ENCODE results near the gene MTHFD1L.
"Not testable (repeated sequence)": the region's sequence is repeated elsewhere in the genome, so short reads cannot be mapped to it uniquely, and the experiment has no call there.

MTHFD1L gene

DNA sequence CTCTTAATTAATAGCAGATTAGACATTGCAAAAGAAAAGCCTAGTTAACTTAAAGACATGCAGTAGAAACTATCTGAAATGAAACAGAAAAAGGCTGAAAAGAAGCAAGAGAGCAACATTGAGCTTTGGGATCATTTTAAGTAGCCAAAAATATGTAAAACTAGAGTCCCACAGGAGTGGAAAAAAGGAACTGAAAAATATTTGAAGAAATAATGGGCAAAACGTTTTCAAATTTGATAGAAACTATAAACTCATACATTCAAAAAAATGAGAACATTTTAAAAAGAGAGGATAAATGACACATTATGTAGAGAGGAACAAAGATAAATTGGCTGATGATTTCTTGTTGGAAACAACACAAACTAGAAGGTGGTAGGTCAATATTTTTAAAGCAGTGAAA, 208.2 kb downstream of the MTHFD1L start:
- DNase-seq = no peak

GRCh38 chr6:151075005-151075404, 209.5 kb downstream of the MTHFD1L start:
- DNase-seq = no peak

DNA sequence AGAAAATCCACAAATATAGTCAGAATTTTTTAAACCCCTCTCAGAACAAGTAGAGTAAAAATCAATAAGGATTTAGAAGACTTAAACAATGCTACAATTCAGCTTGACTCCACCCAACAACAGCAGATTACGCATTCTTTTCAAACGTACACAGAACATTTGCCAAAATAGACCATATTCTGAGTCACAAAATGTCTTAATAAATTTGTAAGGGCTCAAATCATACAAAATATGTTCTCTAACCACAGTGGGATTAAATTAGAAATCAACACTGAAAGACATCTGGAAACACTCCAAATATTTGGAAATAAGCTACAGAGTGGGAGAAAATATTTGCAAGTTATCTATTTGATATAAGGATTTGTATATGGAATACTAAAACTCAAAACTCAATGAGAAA, 210.0 kb downstream of the MTHFD1L start:
- DNase-seq = no peak

DNA sequence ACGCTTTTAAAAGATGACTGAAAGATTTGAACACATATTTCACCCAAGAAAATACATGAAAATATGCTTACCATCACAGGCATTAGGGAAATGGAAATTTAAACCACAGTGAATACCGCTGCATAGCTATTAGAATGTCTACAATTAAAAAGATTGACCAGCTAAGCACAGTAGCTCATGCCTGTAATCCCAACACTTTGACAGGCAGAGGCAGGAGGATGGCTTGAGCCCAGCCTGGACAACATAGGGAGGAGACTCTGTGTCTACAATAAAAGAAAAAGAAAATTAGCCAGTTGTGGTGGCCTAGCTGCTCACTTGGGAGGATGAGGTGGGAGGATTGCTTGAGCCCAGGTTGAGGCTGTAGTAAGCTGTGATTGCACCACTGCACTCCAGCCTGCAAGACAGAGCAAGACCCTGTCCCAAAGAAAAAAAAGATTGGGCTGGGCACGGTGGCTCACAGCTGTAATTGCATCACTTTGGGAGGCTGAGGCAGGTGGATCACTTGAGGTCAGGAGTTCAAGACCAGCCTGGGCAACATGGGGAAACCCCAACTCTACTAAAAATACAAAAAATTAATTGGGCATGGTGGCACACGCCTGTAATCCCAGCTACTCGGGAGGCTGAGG, 210.5 kb downstream of the MTHFD1L start:
- DNase-seq = no peak

DNA sequence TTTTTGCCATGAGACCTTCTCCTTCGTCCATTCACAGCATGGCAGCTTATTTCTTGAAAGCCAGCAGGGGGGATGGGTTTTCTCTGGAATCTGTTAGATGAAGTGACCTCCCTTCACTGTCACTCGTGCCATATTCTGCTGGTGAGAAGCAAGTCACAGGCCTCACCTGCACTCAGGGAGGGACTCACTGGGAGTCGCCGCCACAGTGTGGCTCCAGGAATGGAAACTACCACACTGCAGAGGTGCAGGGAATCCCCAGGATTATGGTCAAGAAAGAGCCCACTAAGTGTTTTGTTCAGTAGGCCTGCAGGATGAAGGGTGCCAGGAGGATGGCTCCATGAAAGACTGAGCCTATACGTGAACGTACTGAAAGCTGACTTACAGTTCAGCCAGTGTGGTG, 213.2 kb downstream of the MTHFD1L start:
- no peak for DNase-seq

- DNase-seq = no peak
Observed at GRCh38 chr6:151081656-151082055, 216.2 kb downstream of the MTHFD1L start.

GRCh38 chr6:151082079-151082478, 216.6 kb downstream of the MTHFD1L start:
- DNase-seq = no peak

DNA sequence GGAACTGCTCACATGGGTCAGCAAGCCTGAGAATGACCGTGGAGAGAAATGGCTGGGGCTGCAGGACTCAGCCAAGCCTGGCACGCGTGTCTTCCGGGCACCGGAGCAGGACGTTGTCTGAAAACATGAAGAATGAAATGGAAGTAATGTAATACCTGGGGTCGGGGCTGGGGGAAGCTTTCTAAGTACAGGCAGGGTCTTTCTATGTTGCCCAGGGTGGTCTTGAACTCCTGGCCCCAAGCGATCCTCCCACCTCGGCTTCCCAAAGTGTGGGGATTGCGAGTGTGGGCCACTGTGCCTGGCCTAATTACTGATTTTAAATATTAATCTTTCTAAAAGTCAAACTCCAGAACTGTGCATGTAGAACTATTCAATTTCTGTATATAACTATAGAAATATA, 218.8 kb downstream of the MTHFD1L start:
- no peak for DNase-seq

- not testable (repeated sequence) for DNase-seq
Observed at GRCh38 chr6:151087055-151087454, 221.6 kb downstream of the MTHFD1L start.

- DNase-seq = no peak
Observed at GRCh38 chr6:151087861-151088598, 222.5 kb downstream of the MTHFD1L start.

DNA sequence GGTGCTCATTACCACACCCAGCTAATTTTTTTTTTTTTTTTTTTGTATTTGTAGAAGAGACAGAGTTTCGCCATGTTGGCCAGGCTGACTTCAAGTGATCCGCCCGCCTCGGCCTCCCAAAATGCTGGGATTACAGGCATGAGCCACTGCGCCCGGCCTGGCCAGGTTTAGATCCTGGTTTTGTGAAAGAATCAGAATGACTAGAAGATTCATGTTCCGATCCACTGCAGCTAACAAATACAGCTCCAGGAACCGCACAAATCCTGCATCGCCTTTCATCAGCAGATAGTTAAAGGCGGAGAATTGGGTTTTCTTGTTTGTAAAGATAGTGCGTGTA, 223.1 kb downstream of the MTHFD1L start:
- DNase-seq = no peak

DNA sequence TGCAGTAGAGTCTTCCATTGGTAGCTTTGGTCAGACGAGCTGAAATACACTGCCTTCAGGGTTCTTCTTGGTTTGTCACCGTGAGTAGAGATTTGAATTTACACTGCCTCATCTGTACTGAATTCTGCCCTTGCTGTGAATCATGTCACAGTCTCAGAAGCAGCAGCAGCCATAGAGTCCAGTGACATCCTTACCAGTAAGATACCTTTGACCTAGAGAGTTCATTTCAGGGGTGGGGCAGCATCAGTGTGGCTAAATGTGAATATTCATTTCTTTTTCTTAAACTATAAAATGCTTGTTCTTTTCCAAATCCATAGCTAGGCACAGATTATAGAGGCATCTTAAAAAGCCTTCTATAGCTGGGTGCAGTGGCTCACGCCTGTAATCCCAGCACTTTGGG, 223.5 kb downstream of the MTHFD1L start:
- no peak for DNase-seq

GRCh38 chr6:151089978-151090377, 224.5 kb downstream of the MTHFD1L start:
- DNase-seq = no peak

DNA sequence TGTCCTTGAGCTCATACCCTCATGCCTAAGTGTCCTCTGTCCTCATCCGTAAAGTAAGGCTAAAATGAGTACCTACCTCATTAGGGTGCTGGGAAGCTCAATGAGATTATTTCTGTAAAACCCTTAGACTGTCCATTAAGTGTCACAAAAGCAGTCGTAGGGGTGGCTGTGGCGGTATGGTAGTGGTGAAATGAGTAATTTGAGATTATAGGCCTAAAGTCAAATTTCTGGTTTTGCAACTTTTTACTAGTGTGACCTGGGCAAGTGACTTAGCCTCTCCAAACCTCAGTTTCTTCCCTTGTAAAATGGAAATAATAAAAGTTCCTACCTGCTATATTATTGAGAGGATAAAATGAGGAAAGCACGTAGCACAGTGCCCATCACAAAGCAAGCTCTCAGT, 226.1 kb downstream of the MTHFD1L start:
- DNase-seq = no peak

DNA sequence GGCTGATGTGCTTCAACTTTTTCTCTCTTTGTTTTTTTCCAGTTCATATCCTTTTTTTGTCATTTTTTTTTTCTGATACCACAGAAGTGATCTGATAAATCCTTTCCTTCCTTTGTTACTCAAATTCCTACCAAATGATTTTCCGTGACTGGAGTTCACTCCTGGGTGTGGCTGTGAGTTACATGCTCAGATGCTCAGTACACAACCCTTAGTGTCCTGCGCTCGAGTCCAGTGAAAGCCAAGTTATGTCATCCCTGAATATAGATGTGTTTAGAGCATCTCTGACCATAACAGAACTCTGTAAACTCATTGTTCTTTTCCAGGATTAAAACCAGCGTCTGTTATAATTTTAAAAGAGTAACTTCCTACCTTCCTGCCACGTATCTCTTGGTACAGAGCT, 227.1 kb downstream of the MTHFD1L start:
- DNase-seq = no peak

DNA sequence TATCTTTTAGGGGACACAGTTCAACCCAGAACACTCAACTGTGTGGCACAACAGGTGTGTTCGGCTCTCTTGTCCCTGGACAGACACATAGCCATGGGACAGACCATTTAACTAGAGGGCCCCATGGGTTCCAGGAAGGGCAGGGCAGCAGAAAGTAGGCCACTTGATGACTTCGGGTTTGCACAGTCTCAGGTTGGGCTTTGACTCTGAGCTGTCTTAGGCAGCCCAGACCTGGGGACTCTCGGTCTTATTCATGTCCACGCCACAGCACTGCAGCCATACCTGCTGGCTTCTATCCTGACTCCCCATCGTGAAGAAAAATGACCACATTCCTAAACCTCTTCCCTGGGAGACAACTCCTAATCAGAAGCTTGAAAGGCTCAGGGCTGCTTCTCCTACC, 228.2 kb downstream of the MTHFD1L start:
- DNase-seq = no peak

DNA sequence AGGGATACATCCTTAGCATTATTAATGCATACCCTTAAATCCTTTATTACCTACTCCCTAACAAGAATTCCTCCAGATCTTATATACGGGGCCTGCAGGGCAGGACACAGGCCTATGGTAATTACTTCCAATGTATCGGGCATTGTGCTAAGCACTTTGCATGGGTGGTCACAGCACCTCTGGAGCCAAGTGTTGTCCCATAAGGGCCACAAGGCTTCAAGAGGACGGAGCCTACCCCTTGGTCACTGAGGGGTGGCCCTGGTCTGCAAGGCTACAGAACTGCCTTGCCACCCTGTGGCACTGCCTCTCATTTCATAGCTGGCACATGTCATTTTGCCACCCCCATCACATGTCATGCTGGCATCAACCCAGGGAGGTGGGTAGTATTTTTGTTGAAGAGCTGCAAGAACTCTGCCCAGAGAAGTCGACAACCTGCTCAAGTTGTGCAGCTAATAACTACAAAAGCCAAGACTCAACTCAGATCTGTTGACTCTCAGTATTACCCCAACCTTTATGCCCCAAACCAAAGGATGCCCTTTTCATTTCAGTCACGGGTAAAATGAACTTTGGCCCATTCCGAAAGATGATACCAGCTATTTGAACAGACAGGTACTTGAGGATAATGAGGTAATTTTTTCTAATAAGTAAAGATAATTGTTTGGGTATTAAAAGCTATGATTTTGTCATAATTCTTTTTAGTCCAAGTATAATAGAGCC, 230.2 kb downstream of the MTHFD1L start:
- DNase-seq = no peak

GRCh38 chr6:151096255-151096612, 230.7 kb downstream of the MTHFD1L start:
- no peak for DNase-seq

DNA sequence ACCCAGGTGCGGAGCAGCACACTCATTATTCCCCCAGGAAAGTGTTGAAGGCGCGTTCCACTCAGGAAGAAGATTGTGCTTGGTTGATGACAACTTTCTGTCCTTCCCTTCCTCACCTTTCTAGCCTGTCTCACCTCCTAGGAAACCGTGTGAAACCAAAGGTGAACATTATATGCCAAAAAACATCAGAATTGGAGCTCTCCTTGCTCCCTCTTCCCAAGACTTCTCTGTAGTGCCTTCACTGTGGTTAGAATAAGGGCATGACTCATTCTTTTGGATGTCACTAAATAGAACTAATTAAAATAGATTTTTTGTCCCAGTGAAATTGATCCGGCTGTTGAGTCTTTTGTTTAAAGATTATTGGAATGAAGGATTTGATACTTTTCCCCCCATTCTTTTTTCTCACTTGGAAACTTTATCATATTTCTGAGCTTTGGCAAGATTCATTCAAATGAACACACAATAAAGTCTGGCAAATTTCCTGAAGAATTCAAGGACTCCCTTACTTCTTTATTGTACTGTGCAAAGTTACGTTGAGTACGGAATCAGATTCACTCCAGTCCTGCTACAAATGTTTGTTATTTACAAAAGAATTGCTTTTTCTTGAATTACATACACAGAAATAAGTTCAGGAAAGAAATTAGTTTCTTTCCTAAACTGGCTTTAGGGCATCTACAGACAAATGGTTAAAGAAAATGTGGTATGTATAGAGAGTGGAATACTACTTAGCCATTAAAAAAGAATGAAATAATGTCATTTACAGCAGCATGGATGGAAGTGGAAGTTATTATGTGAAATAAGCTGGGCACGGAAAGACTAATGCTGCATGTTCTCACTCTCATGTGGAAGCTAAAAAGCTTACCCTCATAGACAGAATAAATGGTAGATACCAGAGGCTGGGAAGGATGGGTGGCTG, 231.4 kb downstream of the MTHFD1L start:
- DNase-seq = no peak

DNA sequence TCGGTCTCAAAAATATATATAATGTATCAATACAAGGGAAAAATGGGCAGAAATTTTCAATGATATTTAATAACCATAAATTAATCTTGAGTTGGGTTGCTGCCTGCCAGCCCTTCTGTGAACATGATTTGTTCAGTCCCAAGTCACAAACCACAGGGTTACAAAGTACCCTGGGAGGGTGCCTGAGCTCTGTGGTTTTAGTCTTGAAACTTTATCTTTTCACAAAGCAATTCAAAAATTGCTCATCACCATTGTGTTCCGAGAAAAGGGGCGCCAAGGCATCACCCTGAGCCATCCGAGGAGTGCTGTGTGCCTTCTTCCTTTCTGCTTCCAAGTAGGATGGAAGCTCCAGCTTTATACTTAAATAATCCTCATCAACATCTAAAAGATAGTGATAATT, 232.7 kb downstream of the MTHFD1L start:
- DNase-seq = no peak

DNA sequence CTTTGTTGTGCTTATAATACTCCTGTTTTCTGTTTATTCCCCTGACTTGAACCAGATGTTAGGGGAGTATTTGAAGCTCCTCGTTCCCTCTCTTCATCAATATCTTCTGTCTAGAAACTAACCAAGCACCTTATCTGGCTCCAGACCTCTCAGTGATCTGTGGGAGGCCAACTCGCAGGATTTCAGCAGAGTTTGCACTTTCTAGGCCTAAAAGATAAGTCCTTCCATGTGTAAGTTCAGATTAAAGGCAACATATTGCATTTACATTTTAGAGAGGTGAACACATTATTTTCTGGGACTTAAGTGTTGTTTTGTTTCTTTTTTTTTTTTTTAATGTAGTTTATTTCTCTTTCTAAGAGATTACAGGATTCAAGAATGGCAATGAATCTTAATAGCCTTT, 234.8 kb downstream of the MTHFD1L start:
- DNase-seq = no peak

DNA sequence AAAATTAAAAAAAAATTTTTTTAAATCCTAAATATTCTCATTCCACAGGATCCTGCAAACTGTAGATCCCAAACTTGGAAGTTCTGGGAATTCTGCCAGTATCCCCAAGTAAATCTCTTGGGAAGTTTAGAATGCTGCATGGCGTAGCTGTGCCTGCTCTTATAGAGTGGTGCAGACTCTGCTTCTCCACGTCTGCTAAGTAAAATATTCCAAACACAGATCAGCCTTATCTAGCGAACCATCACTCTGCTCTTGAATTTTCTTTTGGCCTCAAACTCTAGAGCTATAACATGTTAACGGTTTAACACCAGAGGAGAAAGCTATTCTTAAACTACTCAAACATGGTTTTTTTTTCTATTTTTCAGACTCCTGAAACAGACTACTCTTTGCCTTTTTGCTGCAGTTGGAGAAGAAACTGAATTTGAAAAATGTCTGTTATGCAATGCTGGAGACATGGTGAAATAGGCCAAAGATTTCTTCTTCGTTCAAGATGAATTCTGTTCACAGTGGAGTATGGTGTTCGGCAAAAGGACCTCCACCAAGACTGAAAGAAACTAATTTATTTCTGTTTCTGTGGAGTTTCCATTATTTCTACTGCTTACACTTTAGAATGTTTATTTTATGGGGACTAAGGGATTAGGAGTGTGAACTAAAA, 235.8 kb downstream of the MTHFD1L start:
- no peak for DNase-seq
